Fibroblast of gingiva (primary cell): ENCODE results near the gene RHEX.
A peak's percentile ranks its signal among the peaks of the same experiment; 100 is the strongest.
"Not testable (repeated sequence)": the region's sequence is repeated elsewhere in the genome, so short reads cannot be mapped to it uniquely, and the experiment has no call there.

Experiments used
- DNase-seq: peaks from one replicate; pipeline ENCODE4 v3.0.0-alpha.2; 2011; ENCODE audit warnings: low read depth

RHEX gene

DNA sequence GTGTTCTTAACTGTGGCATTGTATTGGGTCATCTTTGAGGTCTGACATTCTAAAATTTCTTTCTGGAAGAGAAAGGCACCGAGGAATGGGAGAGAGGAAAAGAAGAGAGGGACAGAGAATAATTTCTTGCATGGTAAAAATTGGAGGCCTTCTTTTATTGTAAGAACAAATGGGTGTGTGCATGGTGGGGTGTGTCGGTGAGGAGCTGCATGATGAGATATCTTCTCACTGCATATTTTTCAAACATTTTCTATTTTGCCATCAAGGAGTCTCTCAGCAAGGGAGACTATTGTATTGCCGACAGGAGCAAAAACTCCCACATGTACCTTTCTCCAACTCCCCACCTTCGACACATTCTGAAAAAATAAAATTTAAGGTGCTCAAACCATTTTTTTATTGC is 22.8 kb upstream of the RHEX start:
- no peak for DNase-seq

DNA sequence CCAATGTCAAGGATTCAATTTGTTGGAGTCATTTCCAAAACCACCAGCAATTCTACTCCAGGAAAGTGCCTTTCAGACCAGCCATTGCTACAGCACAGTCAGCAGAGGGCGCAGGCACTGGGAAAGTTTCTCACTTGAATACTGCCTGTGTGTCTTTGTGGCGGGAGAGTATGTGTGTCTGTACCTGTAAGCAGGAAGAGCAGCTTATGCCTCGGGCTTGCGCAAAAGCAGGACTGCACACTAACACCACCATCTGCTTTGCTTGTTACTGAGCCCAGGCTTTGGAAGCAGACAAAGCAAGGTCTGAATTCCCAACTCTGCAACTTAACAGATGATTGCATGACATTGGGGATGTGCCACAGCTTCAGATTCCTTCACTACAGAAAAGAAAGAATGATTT is 22.3 kb upstream of the RHEX start:
- DNase-seq = peak; percentile 55

DNA sequence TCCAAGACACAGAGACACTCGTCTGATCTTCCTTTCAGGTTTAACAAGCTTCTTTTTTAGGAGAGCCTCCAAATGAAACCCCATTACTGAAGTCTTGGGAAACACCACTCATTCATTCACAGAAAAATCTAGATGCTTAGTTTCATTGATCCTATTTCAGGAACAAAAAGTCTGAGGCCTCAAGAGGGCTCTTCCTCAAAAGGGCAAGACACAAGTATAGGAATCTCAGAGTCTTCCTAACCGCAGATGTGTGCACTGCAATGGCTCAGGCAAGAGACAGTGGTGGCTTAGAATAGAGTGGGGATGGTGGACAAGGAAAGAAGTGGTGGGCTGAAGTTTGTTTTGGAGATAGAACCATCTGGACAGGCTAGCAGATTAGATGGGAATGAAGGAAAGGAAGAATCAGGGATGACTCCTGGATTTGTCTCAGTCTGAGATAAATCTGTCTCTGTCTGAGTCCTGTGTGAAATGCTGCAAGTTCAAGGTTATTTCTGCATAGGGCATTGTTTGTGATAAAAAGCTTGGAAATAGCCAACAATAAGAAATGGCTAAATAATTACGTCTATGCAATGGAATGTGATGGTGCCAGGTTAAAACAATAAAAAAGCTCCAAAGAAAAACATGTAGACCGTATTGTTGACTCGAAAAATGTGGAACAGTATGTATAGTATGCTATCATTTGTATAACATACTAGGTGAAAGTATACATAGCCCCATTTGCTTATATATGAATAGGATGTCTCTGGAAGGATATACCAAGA is 20.4 kb upstream of the RHEX start:
- DNase-seq = no peak

DNA sequence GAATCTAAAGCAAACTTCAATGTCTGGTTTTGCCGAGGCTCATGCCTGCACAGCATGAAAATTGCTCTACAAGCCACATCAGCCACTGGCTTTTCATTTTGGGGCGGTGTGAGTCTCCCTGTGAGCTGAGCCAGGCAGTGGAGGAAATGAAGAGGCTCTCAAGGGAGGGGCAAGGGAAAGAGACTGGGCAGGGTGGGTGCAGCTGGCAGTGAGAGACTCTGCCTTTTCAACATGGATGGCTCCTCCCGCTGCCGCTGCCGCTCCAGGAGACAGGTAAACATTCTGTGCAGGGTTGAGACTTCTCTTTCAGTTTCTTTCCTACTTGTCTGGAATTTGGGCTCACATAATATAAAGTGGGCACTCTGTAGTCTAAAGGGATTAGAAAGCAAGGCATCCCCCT is 17.9 kb upstream of the RHEX start:
- no peak for DNase-seq

DNA sequence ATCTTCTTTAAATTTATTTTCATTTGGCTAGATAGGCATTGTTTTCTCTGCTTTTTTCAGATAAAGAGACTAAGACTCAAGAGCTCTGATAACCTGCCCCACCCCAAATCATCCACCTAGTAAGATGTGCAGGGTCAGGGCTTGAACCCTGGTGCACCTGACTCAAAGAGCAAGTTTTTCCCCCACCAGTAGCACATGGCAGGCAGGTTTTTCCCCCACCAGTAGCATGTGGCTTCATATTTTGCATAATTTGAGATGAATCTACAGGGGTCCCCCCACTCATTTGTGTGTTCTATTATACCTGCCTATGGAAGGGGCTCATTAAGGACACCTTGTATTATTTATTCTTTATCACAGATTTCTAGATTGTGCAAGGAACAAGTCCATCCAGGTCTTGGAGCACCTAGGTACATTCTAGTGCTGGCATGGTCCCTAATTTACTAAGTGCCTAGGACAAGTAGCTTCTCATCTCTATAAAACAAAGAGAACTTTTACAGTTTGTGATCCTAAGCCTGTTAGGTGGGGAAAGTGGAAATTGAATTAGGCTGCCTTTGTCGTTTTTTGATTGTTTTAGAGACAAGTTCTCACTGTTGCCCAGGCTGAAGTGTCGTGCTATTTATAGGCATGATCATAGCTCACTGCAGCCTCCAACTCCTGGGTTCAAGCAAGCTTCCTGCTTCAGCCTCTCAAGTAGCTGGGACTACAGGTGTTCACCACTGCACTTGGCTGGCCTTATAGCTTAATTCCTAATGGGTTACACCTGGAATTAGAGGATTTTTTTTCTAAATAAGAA is 16.1 kb upstream of the RHEX start:
- no peak for DNase-seq

DNA sequence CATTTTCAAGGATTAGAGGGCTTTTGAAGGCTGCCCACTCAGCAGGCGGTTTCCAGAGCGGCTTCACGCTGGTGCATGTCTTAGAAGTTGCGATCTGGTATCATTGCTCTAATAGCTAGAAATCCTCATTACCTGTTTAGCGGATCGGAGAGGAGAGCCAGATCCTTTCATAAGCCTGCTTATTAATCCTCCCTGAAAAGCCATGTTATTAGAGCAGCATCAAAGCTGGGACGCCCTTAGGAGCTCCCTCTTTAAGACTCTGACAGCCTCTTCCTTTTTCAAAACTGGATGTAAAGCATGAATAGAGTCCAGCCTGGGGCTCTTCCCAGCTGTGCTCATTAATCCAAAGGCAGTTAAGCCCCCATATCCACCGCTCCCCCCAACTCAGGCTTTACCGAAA is 15.4 kb upstream of the RHEX start:
- DNase-seq = no peak

DNA sequence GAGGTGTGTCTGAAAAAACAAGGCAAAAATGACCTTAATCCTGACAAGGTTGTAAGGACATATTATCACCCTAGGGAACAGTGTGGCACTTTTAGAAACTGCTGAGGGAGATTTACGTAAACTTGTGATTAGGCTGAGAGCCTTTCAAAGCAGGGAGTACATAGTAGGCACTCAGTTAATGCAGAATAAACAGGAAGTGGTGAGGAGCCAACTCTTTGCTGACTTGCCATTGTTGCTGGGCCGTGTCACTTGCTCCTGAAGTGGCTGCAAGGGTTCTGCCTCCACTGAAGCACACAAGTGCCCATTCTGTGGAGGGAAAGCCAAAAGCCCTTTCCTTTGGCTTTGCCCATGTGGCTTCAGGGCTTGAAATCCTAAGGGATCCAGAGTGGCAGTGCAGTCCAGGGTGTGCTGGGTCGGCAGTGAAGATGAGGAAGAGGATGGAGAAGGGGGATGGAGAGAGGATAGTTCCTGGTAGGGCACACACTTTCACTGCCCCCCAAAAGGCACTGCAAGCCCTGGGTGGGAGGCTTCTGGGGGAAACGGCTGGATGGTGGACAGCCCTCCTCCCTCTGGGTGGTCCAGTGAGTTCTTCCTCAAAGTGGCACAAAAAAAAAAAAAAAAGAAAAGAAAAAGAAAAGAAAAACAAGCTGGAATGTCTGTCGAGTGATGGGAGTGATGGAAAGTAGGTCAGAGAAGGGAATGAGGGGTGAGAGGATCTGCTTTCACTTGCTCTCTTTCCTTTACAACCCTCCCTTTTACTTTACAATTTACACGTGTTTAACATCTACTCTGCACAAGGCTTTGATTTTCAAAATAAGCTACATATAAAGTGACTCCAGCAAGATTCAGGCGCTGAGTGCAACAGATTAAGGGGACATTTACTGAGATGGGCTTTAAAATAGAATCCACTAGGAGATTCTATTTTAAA is 13.7 kb upstream of the RHEX start:
- no peak for DNase-seq

DNA sequence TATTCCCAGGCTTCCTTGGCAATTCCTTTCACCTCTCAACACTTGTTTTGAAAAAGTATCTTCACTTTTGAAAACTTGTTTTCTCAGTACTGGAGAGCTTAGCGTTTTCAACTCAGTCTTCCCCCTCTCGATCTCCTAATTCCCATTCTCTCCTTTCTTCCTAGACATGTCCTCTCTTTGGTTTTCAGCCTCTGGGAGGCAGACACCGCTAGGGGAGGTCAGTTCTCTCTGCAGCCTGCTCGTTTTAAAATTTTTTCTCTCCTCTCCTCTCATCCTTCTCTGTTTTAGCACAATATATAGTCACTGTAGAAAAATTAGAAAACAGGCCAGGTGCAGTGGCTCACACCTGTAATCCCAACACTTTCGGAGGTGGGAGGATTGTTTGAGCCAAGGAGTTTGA is 12.6 kb upstream of the RHEX start:
- DNase-seq = no peak

DNA sequence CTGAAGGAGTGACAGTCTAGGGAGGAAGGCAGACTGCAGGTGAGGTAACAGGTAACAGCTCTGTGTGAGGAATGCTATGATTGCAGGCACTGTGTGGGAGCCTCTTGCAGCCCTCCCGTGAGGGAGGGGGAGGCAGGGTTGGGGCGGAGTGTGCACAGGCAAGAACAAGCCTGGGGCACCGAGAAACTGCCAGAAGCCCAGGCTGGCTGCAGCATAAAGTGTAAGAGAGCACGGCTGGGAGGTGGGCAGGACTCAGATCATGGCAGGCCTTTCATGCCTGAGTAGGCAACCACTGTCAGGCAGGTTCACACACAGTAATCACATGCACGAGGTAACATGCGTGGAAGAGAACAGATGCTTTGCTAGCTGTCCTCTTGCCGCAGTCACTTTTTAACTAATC is 11.3 kb upstream of the RHEX start:
- no peak for DNase-seq

DNA sequence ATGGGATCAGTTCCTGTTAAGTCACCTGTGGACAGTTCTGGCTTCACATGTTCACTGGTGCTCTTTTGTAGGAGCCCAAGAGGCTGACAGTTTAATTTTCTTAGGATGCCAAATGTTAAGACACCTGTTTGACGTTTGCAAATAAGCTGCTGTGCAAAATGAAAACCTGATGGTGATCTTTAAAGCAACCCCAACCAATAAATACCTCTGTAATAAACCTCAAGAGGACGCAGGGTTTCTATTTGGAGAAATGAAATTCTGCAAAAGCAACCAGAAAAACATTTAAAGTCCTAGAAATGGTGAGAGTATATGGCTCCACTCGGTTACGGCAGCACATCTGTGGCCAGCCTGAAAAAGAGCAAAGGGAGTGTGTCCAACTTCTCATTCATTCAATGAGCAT is 5.7 kb upstream of the RHEX start:
- DNase-seq = no peak

DNA sequence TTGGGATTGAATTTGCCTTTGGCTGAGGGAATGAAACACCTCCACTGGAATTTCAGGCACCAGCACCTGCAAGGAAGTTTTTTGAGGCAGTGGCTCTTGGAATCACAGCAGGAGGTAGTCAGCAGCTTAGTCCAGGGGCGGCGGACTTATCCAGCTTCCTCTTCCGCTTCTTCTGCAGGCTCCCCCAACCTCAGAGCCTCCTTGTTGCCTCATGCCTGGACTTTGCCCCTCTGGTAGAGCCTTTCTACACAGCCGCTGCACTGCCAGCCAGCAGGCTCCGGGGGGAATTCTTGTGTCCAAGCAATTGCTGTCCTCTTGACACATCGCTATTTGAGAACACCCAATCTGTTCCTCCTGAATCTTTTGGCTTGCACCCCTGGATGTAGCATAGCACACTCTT is 4.4 kb upstream of the RHEX start:
- DNase-seq = no peak

DNA sequence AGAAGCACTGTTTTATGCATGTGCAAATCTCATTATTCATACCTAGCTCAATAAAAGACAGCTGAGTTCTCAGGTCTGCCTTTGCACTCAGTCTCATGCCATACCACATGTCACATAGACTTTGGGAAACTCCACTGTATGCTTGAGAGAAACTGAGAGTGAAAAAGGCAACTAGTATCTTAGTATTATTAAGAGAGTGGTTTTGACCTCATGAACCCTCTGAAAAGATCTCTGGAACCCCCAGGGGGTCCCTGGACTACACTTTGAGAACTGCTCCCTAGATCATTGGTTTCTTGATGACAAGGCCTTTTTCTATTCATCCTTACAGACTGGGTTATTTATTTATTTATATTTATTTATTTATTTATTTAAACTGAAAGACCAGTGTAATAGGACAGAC is 3.7 kb upstream of the RHEX start:
- DNase-seq = no peak

DNA sequence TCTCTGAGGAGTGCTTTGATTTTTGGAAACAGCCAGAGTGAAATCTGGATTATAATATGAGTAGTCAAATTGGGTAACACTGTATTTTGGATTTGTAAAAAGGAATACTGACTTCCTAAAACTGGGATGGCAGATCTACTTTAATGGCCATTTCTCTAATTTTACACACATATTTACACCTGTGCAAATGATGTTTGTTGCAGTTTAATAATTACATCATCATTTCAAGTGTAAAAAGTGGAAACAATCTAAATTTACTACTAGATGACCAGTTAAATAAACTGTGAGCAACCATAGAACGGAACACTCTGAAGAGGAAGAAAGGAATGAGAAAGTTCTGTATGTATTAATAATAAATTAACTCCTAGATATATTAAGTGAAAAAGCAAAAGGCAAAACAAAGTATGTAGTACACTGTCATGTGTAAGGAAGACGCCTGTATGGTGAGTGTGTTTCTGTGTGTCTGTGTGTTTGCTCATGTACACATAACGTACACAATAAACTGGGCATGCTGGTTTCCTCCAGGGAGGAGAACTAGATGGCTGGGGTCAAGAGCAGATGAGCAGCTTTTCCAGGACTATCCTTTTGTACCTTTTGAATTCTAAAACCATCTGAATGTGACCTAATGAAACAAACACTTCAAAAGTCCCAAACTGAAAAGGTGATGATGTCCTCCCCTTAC is 2.9 kb upstream of the RHEX start:
- no peak for DNase-seq

DNA sequence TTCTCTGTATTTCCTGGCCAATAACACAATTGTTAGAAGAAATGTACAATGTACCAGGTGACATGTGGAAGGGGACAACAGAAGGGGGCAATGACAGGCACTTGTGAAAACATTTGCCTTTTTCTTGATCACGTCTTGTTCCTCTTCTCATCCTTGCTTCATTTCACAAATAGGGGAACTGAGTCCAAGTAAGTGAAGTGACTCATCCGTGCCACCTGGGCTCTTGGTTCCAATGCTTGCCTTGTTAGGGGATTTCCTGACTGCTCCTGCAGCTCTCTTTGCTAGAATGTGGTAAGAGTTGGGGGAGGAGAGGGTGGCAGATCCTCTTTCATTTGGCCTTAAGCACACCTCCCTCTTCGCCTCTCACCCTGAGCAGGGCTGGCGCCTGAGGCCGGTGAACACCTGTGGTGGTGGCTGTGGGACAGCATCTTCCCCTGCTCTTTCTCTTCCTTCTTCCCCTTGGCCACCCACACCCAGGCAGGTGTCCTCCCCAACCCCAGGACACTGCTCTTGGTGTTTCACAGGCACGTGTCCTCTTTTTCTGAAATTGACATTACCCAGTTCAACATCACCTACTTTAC is 2.2 kb upstream of the RHEX start:
- no peak for DNase-seq

DNA sequence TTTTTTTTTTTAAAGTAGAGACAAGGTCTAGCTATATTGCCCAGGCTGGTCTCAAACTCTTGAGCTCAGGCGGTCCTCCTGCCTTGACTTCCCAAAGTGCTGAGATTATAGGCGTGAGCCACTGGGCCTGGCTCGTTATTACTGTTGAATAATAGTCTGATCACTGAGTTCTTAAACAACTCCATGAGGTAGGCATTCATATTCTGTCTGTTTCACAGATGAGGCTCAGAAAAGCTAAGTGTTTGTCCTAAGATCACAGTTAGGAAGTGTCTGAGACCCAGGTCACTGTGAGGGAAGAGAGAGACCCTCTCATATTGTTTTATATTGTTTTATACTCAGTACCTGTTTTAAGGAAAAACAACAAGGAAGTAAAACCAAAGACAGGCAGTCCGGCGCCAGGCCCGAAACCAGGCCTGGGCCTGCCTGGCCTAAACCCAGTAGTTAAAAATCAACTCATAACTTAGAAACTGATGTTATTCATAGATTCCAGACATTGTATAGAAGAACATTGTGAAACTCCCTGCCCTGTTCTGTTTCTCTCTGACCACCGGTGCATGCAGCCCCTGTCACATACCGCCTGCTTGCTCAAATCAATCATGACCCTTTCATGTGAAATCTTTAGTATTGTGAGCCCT is 625 bp upstream of the RHEX start:
- DNase-seq = not testable (repeated sequence)

DNA sequence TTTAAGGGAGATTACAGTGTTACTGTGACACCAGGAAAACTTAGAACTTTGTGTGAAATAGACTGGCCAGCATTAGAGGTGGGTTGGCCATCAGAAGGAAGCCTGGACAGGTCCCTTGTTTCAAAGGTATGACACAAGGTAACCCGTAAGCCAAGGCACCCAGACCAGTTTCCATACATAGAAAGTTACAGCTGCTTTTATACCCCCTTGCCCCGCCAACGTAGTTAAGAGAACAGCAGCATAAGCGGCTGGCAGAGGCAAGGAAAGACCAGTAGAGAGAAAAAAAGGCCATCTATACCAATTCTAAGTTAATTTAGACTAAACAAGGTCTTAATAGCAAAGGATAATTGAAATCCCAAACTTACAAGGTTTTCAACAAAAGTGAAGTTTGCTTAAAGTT is 643 bp downstream of the RHEX start:
- DNase-seq = not testable (repeated sequence)

DNA sequence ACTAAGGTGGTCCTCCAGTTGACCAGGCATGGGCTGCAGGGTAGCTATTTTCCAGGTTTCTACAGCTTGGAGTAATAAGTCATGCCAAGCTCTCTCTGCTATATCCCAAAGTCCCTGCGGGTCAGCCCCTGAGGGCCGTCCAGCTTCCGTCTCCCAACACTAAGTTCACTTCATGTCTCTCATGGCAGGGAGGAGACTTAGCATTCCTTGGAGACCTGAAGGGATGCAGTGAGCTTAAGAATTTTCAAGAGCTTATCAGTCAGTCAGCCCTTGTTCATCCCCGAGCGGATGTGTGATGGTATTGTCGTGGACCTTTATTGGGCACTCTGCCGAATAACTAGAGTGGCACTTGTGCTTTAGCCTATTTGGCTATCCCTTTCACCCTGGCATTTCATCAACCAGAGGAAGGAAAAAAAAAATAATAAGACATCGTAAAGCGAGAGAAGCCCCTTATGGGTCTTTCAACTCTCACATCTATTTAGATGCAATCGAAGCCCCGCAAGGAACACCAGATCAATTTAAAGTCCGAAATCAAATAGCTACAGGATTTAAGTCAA is 2.2 kb downstream of the RHEX start:
- not testable (repeated sequence) for DNase-seq

DNA sequence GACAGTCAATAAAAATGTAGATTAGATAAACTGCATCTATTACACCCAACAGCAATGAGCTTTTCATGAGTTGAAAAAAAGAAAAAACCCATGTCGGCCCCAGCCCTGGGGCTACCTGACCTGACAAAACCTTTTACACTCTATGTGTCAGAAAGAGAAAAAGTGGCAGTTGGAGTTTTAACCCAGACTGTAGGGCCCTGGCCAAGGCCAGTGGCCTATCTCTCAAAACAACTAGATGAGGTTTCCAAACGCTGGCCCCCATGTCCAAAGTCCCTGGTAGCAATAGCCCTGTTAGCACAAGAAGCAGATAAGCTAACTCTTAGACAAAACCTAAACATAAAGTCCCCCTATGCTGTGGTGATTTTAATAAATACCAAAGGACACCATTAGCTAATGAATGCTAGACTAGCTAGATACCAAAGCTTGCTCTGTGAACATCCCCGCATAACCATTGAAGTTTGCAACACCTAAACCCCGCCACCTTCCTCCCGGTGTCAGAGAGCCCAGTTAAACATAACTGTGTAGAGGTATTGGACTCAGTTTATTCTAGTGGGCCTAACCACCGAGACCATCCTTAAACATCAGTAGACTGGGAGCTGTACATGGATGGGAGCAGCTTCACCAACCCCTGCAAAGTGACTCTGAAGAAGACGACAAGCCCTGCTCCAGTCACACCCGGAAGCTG is 2.8 kb downstream of the RHEX start:
- not testable (repeated sequence) for DNase-seq

DNA sequence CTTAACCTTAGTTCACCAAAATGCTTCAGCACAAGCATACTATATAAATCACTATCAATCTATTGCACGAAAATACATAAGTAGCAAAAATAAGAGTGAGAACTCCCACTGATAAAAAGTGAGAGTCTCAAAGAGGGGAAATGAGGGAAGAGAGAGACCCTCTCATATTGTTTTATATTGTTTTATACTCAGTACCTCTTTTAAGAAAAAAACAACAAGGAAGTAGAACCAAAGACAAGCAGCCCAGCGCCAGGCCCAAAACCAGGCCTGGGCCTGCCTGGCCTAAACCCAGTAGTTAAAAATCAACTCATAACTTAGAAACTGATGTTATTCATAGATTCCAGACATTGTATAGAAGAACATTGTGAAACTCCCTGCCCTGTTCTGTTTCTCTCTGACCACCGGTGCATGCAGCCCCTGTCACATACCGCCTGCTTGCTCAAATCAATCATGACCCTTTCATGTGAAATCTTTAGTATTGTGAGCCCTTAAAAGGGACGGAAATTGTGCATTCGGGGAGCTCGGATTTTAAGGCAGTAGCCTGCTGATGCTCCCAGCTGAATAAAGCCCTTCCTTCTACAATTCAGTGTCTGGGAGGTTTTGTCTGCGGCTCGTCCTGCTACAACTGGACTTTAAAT is 5.4 kb downstream of the RHEX start:
- not testable (repeated sequence) for DNase-seq

DNA sequence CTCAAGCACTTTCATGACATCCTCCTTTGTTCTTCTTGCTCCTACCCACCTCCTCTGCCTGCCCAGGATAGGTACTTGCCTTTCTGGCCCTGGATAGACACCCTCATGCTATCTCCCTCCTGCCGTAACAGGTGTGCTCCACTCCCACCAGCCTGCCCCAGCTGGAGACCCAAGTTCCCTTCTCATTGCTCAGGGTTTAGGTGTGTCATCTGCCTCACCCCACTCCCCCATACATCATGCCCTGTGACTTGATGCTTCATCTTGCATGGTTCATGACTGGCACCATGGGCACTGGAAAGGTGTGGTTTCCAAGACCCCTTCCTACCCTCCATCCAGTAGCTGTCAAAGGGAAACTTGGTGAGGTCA is 5.9 kb downstream of the RHEX start:
- no peak for DNase-seq
